Measurements from ENCODE around the gene PNMA8B. TPM values are rescaled to one million over a fixed set of nuclear protein-coding genes. Genes with fewer than 3 reads are reported as not detected.

Gene PNMA8B
- total RNA-seq, 1 donor from 2014 or later = 1.5 TPM

- Histone ChIP-seq H3K27ac (no peak overlapping the region), H3K27me3 (ENCODE audit: low read depth) (no peaks in the 10 kb centered on the region), H3K9me3 (no peaks in the 10 kb centered on the region), H3K36me3 (no peaks in the 10 kb centered on the region), H3K4me3 (no peak overlapping the region), H3K4me1 (peaks cover 9% of the 10 kb centered on the region)
- ATAC-seq = no peak
- intact Hi-C loops (cut with DNase I) = no loop called here
- TF ChIP-seq CTCF (IDR thresholded peaks at IDR 0.05) = no peak
- no peak for DNase-seq
Observed at GRCh38 chr19:46442808-46443450, 52.7 kb downstream of the PNMA8B start.

- H3K4me1 ChIP-seq = peaks cover 9% of the 10 kb centered on the region
- no peak for TF ChIP-seq CTCF (IDR thresholded peaks at IDR 0.05)
- ATAC-seq = no peak
- no peaks in the 10 kb centered on the region for H3K9me3 ChIP-seq
- no peak overlapping the region for H3K4me3 ChIP-seq
- H3K27me3 ChIP-seq (ENCODE audit: low read depth) = no peaks in the 10 kb centered on the region
- intact Hi-C loops (cut with DNase I) = no loop called here
- no peaks in the 10 kb centered on the region for H3K36me3 ChIP-seq
- no peak for DNase-seq
- H3K27ac ChIP-seq = no peak overlapping the region
Observed at GRCh38 chr19:46441866-46442265, 53.8 kb downstream of the PNMA8B start.

Other genes with a start within 250 kb of the PNMA8B start
- 64.1 TPM for gene HIF3A, start 198.8 kb downstream of the PNMA8B start, total RNA-seq
- 48.9 TPM for gene PPP5C, start 148.8 kb downstream of the PNMA8B start, total RNA-seq
- 9.1 TPM for gene CCDC8, start 82.3 kb downstream of the PNMA8B start, total RNA-seq
- gene PNMA8C, start 66.9 kb downstream of the PNMA8B start, total RNA-seq = 0.18 TPM
- gene PNMA8A, start 24.3 kb downstream of the PNMA8B start, total RNA-seq = 1.5 TPM
- gene CALM3, start 105.5 kb upstream of the PNMA8B start, total RNA-seq = 155 TPM
- 6.9 TPM for gene PTGIR, start 129.2 kb upstream of the PNMA8B start, total RNA-seq
- gene GNG8, start 140.3 kb upstream of the PNMA8B start, total RNA-seq = not detected
- gene DACT3, start 165.3 kb upstream of the PNMA8B start, total RNA-seq = 4.9 TPM
- 45.0 TPM for gene PRKD2, start 221.2 kb upstream of the PNMA8B start, total RNA-seq